T-cell (primary cell): Measurements from ENCODE around the gene SLF1. TPM values are rescaled to one million over a fixed set of nuclear protein-coding genes. Genes with fewer than 3 reads are reported as not detected.

ENCODE experiments used
- ATAC-seq, 4 experiments: fragments of 200-7000 bp in 3 of 4; fragments of 150-1000 bp in 1 of 4; cut with Tn5 transposase; replicated peaks in 1 of 4; 1 replicate in 3 of 4; 2 replicates in 1 of 4; pipeline ENCODE4 v1.10.0; 2021; ENCODE audit warnings: moderate library complexity in 3 of 4, mild to moderate bottlenecking in 2 of 4, moderate number of reproducible peaks in 1 of 4
- CTCF ChIA-PET, 2 donors: fragments of 300-600 bp; sonication (Branson Sonifier 250); formaldehyde crosslinking; loops; one replicate each; lab custom pipeline; 2022; ENCODE audit warnings: antibody characterized with exemption in 2 of 2; lab: Charles Lee
- POLR2A ChIA-PET, 2 donors: fragments of 300-600 bp; sonication (Branson Sonifier 250); formaldehyde crosslinking; loops; one replicate each; lab custom pipeline; 2022; ENCODE audit warnings: antibody characterized with exemption in 2 of 2; lab: Charles Lee
- DNase-seq, 35 experiments: peaks; one replicate each; pipeline versions ENCODE4 v3.0.0 to v3.0.0-alpha.2; 2013 to 2023
- H3K27ac ChIP-seq: one replicate; pipeline ENCODE4 v1.5.1; 2013; ENCODE audit warnings: low read length
- H3K27me3 ChIP-seq, 2 experiments: replicated peaks in 1 of 2; 1 replicate in 1 of 2; 2 replicates in 1 of 2; pipeline versions ENCODE4 v1.6.1 to v1.7.0; 2013; ENCODE audit warnings: low read length in 1 of 2, mixed read lengths in 1 of 2; ENCODE audit not compliant: control insufficient read depth in 2 of 2, insufficient read depth in 2 of 2; ENCODE audit errors: extremely low read depth in 1 of 2
- H3K36me3 ChIP-seq, 2 donors: 1 replicate in 1 of 2; 2 replicates in 1 of 2; pipeline versions ENCODE4 v1.6.1 to v1.7.0; 2013; ENCODE audit warnings: low read length in 1 of 2; ENCODE audit not compliant: control insufficient read depth in 2 of 2, insufficient read depth in 1 of 2; ENCODE audit errors: extremely low read depth in 1 of 2
- H3K4me1 ChIP-seq, 2 experiments: 1 replicate in 1 of 2; 2 replicates in 1 of 2; pipeline versions ENCODE4 v1.6.1 to v1.7.0; 2013; ENCODE audit warnings: low read length in 2 of 2, mixed read lengths in 1 of 2; ENCODE audit not compliant: insufficient read depth in 2 of 2, control insufficient read depth in 1 of 2; ENCODE audit errors: extremely low read depth in 1 of 2
- H3K4me3 ChIP-seq, 2 donors: 1 replicate in 1 of 2; 2 replicates in 1 of 2; pipeline versions ENCODE4 v1.5.1 to v1.7.0; 2013; ENCODE audit warnings: mild to moderate bottlenecking in 2 of 2, low read length in 1 of 2, moderate library complexity in 1 of 2; ENCODE audit not compliant: control insufficient read depth in 1 of 2; ENCODE audit errors: extremely low read depth in 1 of 2
- H3K9me3 ChIP-seq: 2 replicates; pipeline ENCODE4 v1.7.0; 2013
- H3K27ac Mint-ChIP-seq, 2 donors: one replicate each; pipeline ENCODE4 v1.8.0; 2020 to 2021; ENCODE audit warnings: mild to moderate bottlenecking in 2 of 2, mixed read lengths in 2 of 2
- H3K27me3 Mint-ChIP-seq, 2 donors: one replicate each; pipeline ENCODE4 v1.8.0; 2021 to 2022; ENCODE audit warnings: mixed read lengths in 2 of 2
- H3K36me3 Mint-ChIP-seq: one replicate; pipeline ENCODE4 v1.8.0; 2021; ENCODE audit warnings: mixed read lengths
- H3K4me1 Mint-ChIP-seq, 3 donors: one replicate each; pipeline ENCODE4 v1.8.0; 2020 to 2022; ENCODE audit warnings: mixed read lengths in 3 of 3, mild to moderate bottlenecking in 1 of 3
- H3K4me3 Mint-ChIP-seq, 3 donors: one replicate each; pipeline ENCODE4 v1.8.0; 2020 to 2022; ENCODE audit warnings: mild to moderate bottlenecking in 3 of 3, mixed read lengths in 3 of 3, moderate library complexity in 3 of 3
- H3K9me3 Mint-ChIP-seq, 3 donors: one replicate each; pipeline ENCODE4 v1.8.0; 2020 to 2022; ENCODE audit warnings: mixed read lengths in 3 of 3
- WGBS: methylation state at CpG from one replicate; pipeline ENCODE4 v1.1.5; 2013; ENCODE audit warnings: missing lambda C conversion rate; ENCODE audit not compliant: insufficient coverage; 5-methylcytosine and 5-hydroxymethylcytosine counted together
- total RNA-seq, 35 experiments: library from RNA in 6 of 35; stranded (reverse) in 6 of 35; fragments of 120-200 nt in 1 of 35; gene quantifications; one replicate each; pipeline versions ENCODE4 v1.2.1 to v1.2.4 and lab custom pipeline; 2013 to 2026

The SLF1 gene
- total RNA-seq, 5 donors from 2014 or later (not counting 1 experiment from before 2014, with no cell fraction given) = 7.8 to 13.4 (median 11.1) TPM

GRCh38 chr5:94707359-94707758 lies 88.9 kb downstream of the SLF1 start:
- Mint-ChIP-seq H3K27me3 (no peaks in the 10 kb centered on the region), H3K27ac (no peak overlapping the region), H3K4me1 (peaks cover 0 to 5% (median 0%) of the 10 kb centered on the region in 3 donors), H3K9me3 (no peaks in the 10 kb centered on the region), H3K36me3 (peaks cover 39% of the 10 kb centered on the region), H3K4me3 (no peak overlapping the region)
- ATAC-seq = no peak
- ChIA-PET POLR2A (interaction anchor here in 1 of 2 donors (0.6 kb wide), 1 partner anchor 10 kb away, joined by 3 read pairs; no protein-coding TSS in a partner anchor), CTCF (interaction anchor here in 1 of 2 donors (0.7 kb wide), 1 partner anchor 28 kb away, joined by 3 read pairs; no protein-coding TSS in a partner anchor)
- Histone ChIP-seq H3K4me1 (no peaks in the 10 kb centered on the region), H3K27me3 (no peaks in the 10 kb centered on the region), H3K4me3 (no peak overlapping the region), H3K36me3 (peaks cover 2 to 24% of the 10 kb centered on the region in 2 donors), H3K27ac (no peak overlapping the region), H3K9me3 (no peaks in the 10 kb centered on the region)
- 13% methylated on average over 1 of the region's 2 CpGs for WGBS
- DNase-seq = no peak

DNA sequence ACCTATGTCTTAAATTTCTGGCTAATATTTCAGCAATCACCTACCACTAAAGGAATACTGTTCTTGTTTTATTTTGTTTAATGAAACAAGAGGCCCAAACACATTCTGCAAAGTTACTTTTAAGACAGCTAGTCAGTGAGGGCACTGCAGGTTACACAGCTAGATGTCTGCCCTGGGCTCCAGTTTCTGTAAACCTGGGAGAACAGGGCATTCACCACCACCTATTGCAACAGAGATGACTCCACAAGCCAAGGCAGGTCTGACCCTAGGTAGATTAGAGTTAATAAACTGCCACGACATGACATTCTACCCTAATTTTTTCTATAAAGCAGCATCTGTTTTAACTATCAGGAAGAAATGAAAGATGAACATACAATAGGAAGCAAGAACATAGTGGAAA lies 90.8 kb downstream of the SLF1 start:
- WGBS = no CpG with 5 or more reads among the region's 1 CpG
- Histone ChIP-seq H3K4me3 (no peak overlapping the region), H3K27me3 (no peaks in the 10 kb centered on the region), H3K9me3 (no peaks in the 10 kb centered on the region), H3K4me1 (no peaks in the 10 kb centered on the region), H3K36me3 (peaks cover 2 to 24% of the 10 kb centered on the region in 2 donors), H3K27ac (no peak overlapping the region)
- ATAC-seq (no peak), DNase-seq (no peak)
- H3K4me1 Mint-ChIP-seq = no peaks in the 10 kb centered on the region
- ChIA-PET POLR2A (no interaction called here), CTCF (no interaction called here)
- no peak overlapping the region for H3K4me3 Mint-ChIP-seq
- H3K36me3 Mint-ChIP-seq = peaks cover 46% of the 10 kb centered on the region
- no peaks in the 10 kb centered on the region for H3K27me3 Mint-ChIP-seq
- H3K9me3 Mint-ChIP-seq = no peaks in the 10 kb centered on the region
- H3K27ac Mint-ChIP-seq = no peak overlapping the region

GRCh38 chr5:94711785-94712184 lies 93.3 kb downstream of the SLF1 start:
- no peak overlapping the region for H3K4me3 Mint-ChIP-seq

GRCh38 chr5:94715768-94716167 lies 97.3 kb downstream of the SLF1 start:
- H3K36me3 ChIP-seq = peaks cover 0 to 9% of the 10 kb centered on the region in 2 donors
- Mint-ChIP-seq H3K9me3 (peaks cover 0 to 7% (median 0%) of the 10 kb centered on the region in 3 donors), H3K27ac (no peak overlapping the region), H3K4me3 (no peak overlapping the region), H3K36me3 (peaks cover 25% of the 10 kb centered on the region), H3K27me3 (no peaks in the 10 kb centered on the region), H3K4me1 (no peaks in the 10 kb centered on the region)
- ATAC-seq (no peak), DNase-seq (no peak)
- WGBS = 100% methylated on average over 2 of the region's 3 CpGs
- no peak overlapping the region for H3K4me3 ChIP-seq
- no peak overlapping the region for H3K27ac ChIP-seq
- ChIA-PET POLR2A (no interaction called here), CTCF (no interaction called here)
- H3K27me3 ChIP-seq = no peaks in the 10 kb centered on the region
- no peaks in the 10 kb centered on the region for H3K9me3 ChIP-seq
- no peaks in the 10 kb centered on the region for H3K4me1 ChIP-seq

More at GRCh38 chr5:94711785-94712184, 93.3 kb downstream of the SLF1 start:
- ATAC-seq (no peak), DNase-seq (no peak)
- Histone ChIP-seq H3K27ac (no peak overlapping the region), H3K27me3 (no peaks in the 10 kb centered on the region), H3K4me3 (no peak overlapping the region), H3K9me3 (no peaks in the 10 kb centered on the region), H3K36me3 (peaks cover 2 to 24% of the 10 kb centered on the region in 2 donors), H3K4me1 (no peaks in the 10 kb centered on the region)
- Mint-ChIP-seq H3K27me3 (no peaks in the 10 kb centered on the region), H3K9me3 (no peaks in the 10 kb centered on the region), H3K4me1 (no peaks in the 10 kb centered on the region), H3K27ac (no peak overlapping the region), H3K36me3 (peaks cover 46% of the 10 kb centered on the region)
- POLR2A ChIA-PET = no interaction called here
- CTCF ChIA-PET = no interaction called here

GRCh38 chr5:94725142-94725541 lies 106.7 kb downstream of the SLF1 start:
- Histone ChIP-seq H3K9me3 (no peaks in the 10 kb centered on the region), H3K4me3 (no peak overlapping the region), H3K27me3 (no peaks in the 10 kb centered on the region), H3K36me3 (no peaks in the 10 kb centered on the region), H3K27ac (no peak overlapping the region), H3K4me1 (no peaks in the 10 kb centered on the region)
- Mint-ChIP-seq H3K9me3 (no peaks in the 10 kb centered on the region), H3K27ac (no peak overlapping the region), H3K27me3 (peaks cover 0 to 2% of the 10 kb centered on the region in 2 donors), H3K36me3 (no peaks in the 10 kb centered on the region), H3K4me1 (no peaks in the 10 kb centered on the region), H3K4me3 (no peak overlapping the region)
- ATAC-seq = no peak
- ChIA-PET POLR2A (no interaction called here), CTCF (no interaction called here)
- no CpG with 5 or more reads among the region's 1 CpG for WGBS
- no peak for DNase-seq

DNA sequence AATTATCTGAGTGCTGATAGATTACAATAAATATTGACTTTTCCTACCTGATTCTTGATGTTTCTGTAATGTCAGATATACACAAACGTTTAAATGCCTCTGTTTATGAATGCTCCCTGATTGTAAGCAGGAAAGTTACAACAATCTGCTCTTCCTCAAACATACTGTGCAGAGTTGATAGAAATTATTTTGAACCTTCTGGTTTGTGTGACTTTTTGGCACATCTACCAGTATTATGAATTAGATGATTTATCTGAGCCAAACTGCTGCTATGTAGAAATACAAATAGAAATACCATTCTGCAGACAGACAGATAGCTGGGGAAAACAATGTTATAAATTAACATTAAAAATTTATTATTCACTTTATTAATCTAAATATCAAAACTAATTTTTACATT lies 113.0 kb downstream of the SLF1 start:
- no peaks in the 10 kb centered on the region for H3K9me3 Mint-ChIP-seq
- no peak overlapping the region for H3K4me3 Mint-ChIP-seq
- Histone ChIP-seq H3K4me3 (no peak overlapping the region), H3K36me3 (no peaks in the 10 kb centered on the region), H3K27ac (no peak overlapping the region), H3K4me1 (no peaks in the 10 kb centered on the region), H3K27me3 (no peaks in the 10 kb centered on the region), H3K9me3 (no peaks in the 10 kb centered on the region)
- ChIA-PET CTCF (no interaction called here), POLR2A (no interaction called here)
- no peaks in the 10 kb centered on the region for H3K27me3 Mint-ChIP-seq
- WGBS = no CpG with 5 or more reads among the region's 1 CpG
- ATAC-seq (no peak), DNase-seq (no peak)
- H3K27ac Mint-ChIP-seq = no peak overlapping the region
- peaks cover 0 to 3% (median 3%) of the 10 kb centered on the region in 3 donors for H3K4me1 Mint-ChIP-seq
- no peaks in the 10 kb centered on the region for H3K36me3 Mint-ChIP-seq

DNA sequence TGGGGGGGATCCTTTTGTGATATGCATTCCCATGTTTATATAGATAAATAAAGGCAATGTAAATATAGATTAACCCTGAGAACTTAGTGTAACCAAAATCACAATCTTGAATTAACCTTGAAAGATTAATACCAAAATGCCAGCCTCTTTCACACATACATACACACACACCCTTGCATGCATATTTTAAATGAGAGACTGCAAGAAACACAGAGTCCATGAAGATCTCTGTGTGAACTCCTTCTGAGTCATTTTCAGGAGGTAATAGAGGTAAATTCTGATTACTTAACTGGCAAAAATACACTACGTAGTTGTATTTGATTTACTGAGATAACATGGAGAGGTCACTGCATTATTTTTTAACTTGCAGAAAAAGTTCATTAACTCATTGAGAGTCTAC lies 118.0 kb downstream of the SLF1 start:
- Histone ChIP-seq H3K36me3 (no peaks in the 10 kb centered on the region), H3K27me3 (no peaks in the 10 kb centered on the region), H3K4me3 (no peak overlapping the region), H3K4me1 (peaks cover 0 to 4% of the 10 kb centered on the region in 2 experiments), H3K9me3 (no peaks in the 10 kb centered on the region), H3K27ac (no peak overlapping the region)
- ChIA-PET POLR2A (no interaction called here), CTCF (interaction anchor here (0.5 to 2.1 kb wide), 3 partner anchors 127 to 212 kb away, joined by 3 to 49 read pairs (median 12); no protein-coding TSS in a partner anchor)
- Mint-ChIP-seq H3K27ac (no peak overlapping the region), H3K36me3 (no peaks in the 10 kb centered on the region), H3K4me1 (no peaks in the 10 kb centered on the region), H3K4me3 (no peak overlapping the region), H3K9me3 (no peaks in the 10 kb centered on the region), H3K27me3 (no peaks in the 10 kb centered on the region)
- no peak for ATAC-seq
- WGBS = no CpG with 5 or more reads among the region's 1 CpG
- no peak for DNase-seq
